Sigmoid colon (tissue), 4 donors: ENCODE results near the gene SYF2.

Source experiments
- CTCF ChIP-seq, 4 experiments: fragments of 450-650 bp in 3 of 4; fragments of 200-600 bp in 1 of 4; IDR thresholded peaks; one replicate each; pipeline ENCODE4 v1.5.1; 2016 to 2019; ENCODE audit warnings: antibody characterized with exemption in 4 of 4, mild to moderate bottlenecking in 3 of 4, moderate library complexity in 2 of 4
- EP300 ChIP-seq, 4 donors: sonication (generic); formaldehyde crosslinking; IDR thresholded peaks; one replicate each; pipeline ENCODE4 v1.6.1; 2017; ENCODE audit warnings: antibody characterized with exemption in 4 of 4
- POLR2A ChIP-seq, 2 donors: fragments of 450-650 bp; IDR thresholded peaks; one replicate each; pipeline ENCODE4 v1.6.1; 2016; ENCODE audit warnings: antibody characterized with exemption in 2 of 2, mild to moderate bottlenecking in 2 of 2, moderate library complexity in 2 of 2
- POLR2AphosphoS5 ChIP-seq, 4 donors: sonication (generic); formaldehyde crosslinking; IDR thresholded peaks; one replicate each; pipeline ENCODE4 v1.6.1; 2017; ENCODE audit warnings: antibody characterized with exemption in 4 of 4

- TF ChIP-seq CTCF (IDR thresholded peaks at IDR 0.05) (no peak), EP300 (IDR thresholded peaks at IDR 0.05) (no peak), POLR2A (IDR thresholded peaks at IDR 0.05) (no peak), POLR2AphosphoS5 (IDR thresholded peaks at IDR 0.05) (no peak)
Measured at GRCh38 chr1:25192154-25192553, 40.1 kb downstream of the SYF2 start.
